Activated T-cell treated with anti-CD3 and anti-CD28 coated beads, Interleukin-2, amount 50 U/mL, for 72 hours (primary cell): ENCODE measurements around the gene NFIX. TPM values are rescaled to one million over a fixed set of nuclear protein-coding genes. Genes with fewer than 3 reads are reported as not detected.
A peak's percentile ranks its signal among the peaks of the same experiment; 100 is the strongest.

ENCODE experiments used
- ATAC-seq, 2 donors: fragments of 150-1000 bp; cut with Tn5 transposase; replicated peaks in 1 of 2; 2 replicates each; pipeline ENCODE4 v1.10.0; 2021; ENCODE audit warnings: moderate library complexity in 2 of 2, mild to moderate bottlenecking in 1 of 2
- DNase-seq, 2 donors: peaks; one replicate each; pipeline ENCODE4 v3.0.0; 2021 to 2022; ENCODE audit warnings: mixed read lengths in 1 of 2
- H3K27ac Mint-ChIP-seq: one replicate; pipeline ENCODE4 v1.8.0; 2022; ENCODE audit warnings: mild to moderate bottlenecking, moderate library complexity, mixed read lengths
- H3K27me3 Mint-ChIP-seq: one replicate; pipeline ENCODE4 v1.8.0; 2022; ENCODE audit warnings: low read depth, mixed read lengths
- H3K36me3 Mint-ChIP-seq, 2 donors: one replicate each; pipeline ENCODE4 v1.8.0; 2022; ENCODE audit warnings: mixed read lengths in 2 of 2, mild to moderate bottlenecking in 1 of 2; ENCODE audit not compliant: insufficient read depth in 2 of 2
- H3K4me1 Mint-ChIP-seq: one replicate; pipeline ENCODE4 v1.8.0; 2022; ENCODE audit warnings: low read depth, mixed read lengths
- H3K4me3 Mint-ChIP-seq, 2 donors: one replicate each; pipeline ENCODE4 v1.8.0; 2022; ENCODE audit warnings: mild to moderate bottlenecking in 2 of 2, mixed read lengths in 2 of 2, moderate library complexity in 2 of 2
- H3K9me3 Mint-ChIP-seq, 2 donors: one replicate each; pipeline ENCODE4 v1.8.0; 2022; ENCODE audit warnings: mixed read lengths in 2 of 2
- total RNA-seq, 2 donors: library from RNA; stranded (reverse); gene quantifications; one replicate each; pipeline ENCODE4 v1.2.3, GENCODE V29; 2022

The NFIX gene
- total RNA-seq, 2 donors from 2014 or later, result 2.2 to 2.8 TPM

GRCh38 chr19:13085666-13086065 lies 90.4 kb downstream of the NFIX start:
- Mint-ChIP-seq H3K27ac (no peak overlapping the region), H3K27me3 (no peaks in the 10 kb centered on the region), H3K9me3 (no peaks in the 10 kb centered on the region), H3K4me3 (no peak overlapping the region), H3K4me1 (no peaks in the 10 kb centered on the region), H3K36me3 (no peaks in the 10 kb centered on the region)
- DNase-seq (no peak), ATAC-seq (no peak)

DNA sequence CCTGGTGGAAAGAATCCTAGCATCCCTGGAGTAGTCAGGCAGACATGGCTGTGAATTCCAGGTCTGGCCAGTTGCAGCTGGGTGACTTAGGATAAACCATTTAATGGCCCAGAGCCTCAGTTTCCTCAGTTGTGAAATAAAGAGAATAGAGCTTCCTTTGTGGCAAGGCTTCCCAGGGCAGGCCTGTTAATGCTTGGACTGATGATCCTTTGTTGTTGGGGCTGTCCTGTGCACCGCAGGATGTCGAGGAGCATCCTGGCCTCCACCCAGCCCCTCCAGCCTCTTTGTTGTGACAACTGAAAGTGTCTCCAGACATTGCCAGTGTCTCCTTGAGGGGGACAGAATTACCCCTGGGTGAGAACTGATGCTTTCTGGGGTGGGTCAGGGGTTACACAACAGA lies 91.1 kb downstream of the NFIX start:
- H3K27ac Mint-ChIP-seq, result no peak overlapping the region
- H3K4me1 Mint-ChIP-seq, result no peaks in the 10 kb centered on the region
- no peaks in the 10 kb centered on the region for H3K36me3 Mint-ChIP-seq
- H3K27me3 Mint-ChIP-seq, result no peaks in the 10 kb centered on the region
- ATAC-seq (no peak), DNase-seq (no peak)
- H3K9me3 Mint-ChIP-seq, result no peaks in the 10 kb centered on the region
- H3K4me3 Mint-ChIP-seq, result no peak overlapping the region

DNA sequence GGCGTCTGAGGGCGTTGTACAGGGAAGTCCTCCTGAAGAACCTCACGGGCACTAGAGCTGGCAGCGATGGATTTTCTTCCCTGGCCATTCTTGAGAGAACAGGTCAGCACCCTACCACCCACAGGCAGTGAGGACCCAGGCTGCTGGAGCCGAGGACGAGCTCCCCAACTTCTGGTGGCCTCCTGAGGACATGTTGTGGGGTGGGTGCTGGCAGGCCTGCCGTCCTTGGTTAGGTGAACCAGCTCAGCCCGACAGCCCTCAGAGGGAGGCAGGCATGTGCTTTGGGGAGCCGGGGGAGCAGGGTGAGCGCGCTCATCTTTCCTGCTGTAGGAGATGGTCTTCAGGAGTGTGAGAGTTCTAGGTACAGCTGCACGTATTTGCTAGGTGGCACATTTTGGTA lies 92.0 kb downstream of the NFIX start:
- Mint-ChIP-seq H3K4me3 (no peak overlapping the region), H3K9me3 (no peaks in the 10 kb centered on the region), H3K36me3 (no peaks in the 10 kb centered on the region), H3K4me1 (no peaks in the 10 kb centered on the region), H3K27me3 (no peaks in the 10 kb centered on the region), H3K27ac (no peak overlapping the region)
- DNase-seq, result no peak
- ATAC-seq, result no peak

DNA sequence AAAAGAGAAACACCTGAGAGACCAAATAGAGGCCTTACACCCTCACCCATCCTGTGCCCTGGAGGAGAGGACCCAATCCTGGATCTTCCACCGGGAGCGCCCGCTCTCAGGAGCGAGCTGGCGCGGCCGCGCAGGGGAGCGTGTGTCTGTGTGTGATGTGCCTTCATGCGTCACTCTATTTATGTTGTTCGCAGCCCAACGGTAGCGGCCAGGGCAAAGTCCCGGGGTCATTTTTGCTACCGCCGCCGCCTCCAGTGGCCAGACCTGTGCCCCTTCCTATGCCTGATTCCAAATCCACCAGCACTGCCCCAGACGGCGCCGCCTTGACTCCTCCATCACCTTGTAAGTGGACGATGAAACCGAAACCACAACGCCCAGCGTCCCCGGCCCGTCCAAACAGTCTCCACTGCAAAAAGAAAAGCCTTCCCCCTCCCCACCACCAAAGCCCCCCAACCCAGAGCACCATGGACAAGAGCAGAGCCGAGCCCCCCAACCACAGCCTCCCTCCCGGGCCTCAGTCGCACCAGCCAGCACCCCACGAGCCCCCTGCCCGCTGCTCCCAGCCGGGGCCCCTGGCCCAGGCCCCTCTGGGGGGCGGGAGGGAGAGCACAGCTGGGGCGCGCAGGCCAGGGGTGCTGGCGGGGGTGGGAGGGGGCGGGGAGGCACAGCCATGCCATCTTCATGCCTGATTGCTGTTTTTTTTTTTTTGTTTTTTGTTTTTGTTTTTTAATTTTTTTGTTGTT lies 92.7 kb downstream of the NFIX start:
- Mint-ChIP-seq H3K36me3 (no peaks in the 10 kb centered on the region), H3K27ac (no peak overlapping the region), H3K4me1 (no peaks in the 10 kb centered on the region), H3K4me3 (no peak overlapping the region), H3K9me3 (no peaks in the 10 kb centered on the region), H3K27me3 (no peaks in the 10 kb centered on the region)
- DNase-seq (no peak), ATAC-seq (no peak)

DNA sequence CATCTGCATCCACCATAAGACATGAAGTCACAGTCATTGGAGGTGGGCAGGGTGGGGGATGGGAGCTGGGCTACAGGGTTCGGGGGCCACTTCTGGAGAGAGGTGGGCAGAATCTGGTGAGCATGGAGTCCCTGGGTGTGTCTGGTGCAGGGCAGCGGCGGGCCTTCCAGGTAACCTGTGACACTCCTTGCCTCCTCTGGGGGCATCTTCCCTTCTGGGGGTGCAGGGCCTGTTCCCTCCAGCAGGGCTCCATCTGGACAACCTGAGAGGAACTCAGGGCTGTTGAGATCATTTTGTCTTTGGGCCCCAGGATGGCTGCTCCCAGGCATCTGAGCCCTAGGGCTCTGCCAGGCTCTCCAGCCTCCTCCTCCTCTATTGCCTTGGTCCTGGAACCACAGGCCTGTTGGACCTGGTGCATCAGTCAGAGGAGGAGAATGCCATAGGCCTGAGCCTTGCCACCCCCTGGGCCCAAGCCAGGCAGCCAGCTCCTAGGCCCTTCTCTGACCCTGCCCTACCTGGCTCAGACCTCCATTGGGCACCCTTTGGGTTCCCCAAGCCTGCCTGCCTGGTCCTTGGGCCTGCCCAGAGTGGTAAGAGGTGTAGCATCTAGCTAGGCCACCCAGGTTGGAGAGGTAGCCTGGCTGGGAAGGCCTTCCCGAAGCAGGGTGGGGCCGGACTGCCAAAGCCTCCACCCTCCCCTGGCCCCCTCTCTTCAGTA lies 94.0 kb downstream of the NFIX start:
- no peak for DNase-seq

DNA sequence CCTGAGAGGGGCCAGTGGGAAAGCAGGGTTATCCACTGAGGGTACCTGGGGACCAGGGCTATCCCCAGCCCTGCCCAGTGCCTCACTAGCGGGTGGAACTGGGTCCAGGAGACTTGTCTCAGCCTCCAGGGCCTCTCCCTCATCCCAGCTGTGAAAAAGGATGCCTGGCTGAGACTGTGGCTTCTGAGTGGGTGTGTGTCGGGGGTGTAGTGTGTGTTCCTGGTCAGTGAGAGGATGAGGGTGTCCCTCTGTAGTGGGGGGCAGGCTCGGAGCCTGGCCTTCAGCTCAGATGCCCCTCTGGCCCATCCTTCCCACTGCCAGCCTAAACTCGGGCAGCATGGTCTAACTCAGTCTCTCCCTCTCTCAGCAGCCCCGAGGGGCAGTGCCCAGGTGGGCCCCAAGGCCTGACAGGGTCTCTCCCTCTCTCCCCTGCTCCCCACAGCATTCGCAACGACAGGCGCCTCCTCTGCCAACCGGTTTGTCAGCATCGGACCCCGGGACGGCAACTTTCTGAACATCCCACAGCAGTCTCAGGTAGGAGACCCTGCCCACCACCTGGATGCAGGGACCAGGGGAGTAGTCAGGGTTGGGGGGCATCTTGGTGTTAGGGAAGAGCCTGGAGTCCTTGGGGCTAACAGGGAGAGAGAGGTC lies 94.7 kb downstream of the NFIX start:
- ATAC-seq (no peak), DNase-seq (no peak)
- no peak overlapping the region for H3K4me3 Mint-ChIP-seq
- H3K27ac Mint-ChIP-seq, result no peak overlapping the region
- no peaks in the 10 kb centered on the region for H3K36me3 Mint-ChIP-seq
- H3K9me3 Mint-ChIP-seq, result no peaks in the 10 kb centered on the region
- H3K27me3 Mint-ChIP-seq, result peaks cover 12% of the 10 kb centered on the region
- H3K4me1 Mint-ChIP-seq, result peaks cover 12% of the 10 kb centered on the region

More for the DNA sequence above, 94.0 kb downstream of the NFIX start:
- no peaks in the 10 kb centered on the region for H3K9me3 Mint-ChIP-seq
- no peak overlapping the region for H3K27ac Mint-ChIP-seq
- H3K27me3 Mint-ChIP-seq, result peaks cover 5% of the 10 kb centered on the region
- peak in 1 of 2 donors; percentile 50 for ATAC-seq
- no peak overlapping the region for H3K4me3 Mint-ChIP-seq
- no peaks in the 10 kb centered on the region for H3K36me3 Mint-ChIP-seq
- peaks cover 6% of the 10 kb centered on the region for H3K4me1 Mint-ChIP-seq

- Mint-ChIP-seq H3K9me3 (no peaks in the 10 kb centered on the region), H3K36me3 (no peaks in the 10 kb centered on the region), H3K4me3 (no peak overlapping the region), H3K4me1 (peaks cover 12% of the 10 kb centered on the region), H3K27ac (no peak overlapping the region), H3K27me3 (peaks cover 12% of the 10 kb centered on the region)
- DNase-seq (no peak), ATAC-seq (no peak)
These were observed 95.4 kb downstream of the NFIX start for GRCh38 chr19:13090511-13091231.

DNA sequence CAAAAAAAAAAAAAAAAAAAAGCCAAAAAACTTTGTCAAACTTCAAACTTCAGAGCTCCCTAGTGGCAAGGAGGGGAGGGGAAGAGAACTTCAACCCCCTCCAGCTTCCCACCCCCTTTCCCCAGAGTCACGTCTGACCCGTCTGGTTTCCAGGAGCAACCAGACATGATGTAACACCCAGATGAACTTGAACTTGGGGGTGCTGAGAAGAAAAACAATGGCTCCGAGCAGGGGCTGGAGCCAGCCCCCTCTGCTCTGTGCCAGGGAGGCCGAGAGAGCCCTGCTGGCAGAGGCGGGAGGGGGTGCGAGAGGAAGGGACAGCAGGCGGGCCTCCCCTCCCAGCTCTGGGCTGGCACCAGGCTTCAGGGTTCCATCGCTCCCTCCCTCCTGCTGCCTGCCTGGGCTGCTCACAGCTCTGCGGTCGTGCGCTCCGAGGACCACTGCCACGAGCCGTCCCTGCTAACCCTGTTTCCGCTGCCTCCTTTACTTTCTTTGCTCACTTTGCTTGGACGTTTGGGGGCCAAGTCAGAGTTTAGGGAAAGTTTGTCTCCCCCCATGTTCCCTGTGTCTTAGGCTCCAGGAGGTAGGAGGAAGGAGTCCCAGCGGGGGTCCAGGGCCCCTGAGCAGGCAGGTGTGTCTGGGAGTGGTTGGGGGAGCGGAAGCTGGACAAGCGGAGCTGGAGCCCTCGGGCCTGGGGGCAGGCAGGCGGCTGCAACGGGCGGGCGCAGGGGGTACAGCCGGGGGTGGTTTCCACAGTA lies 96.3 kb downstream of the NFIX start:
- H3K27ac Mint-ChIP-seq, result no peak overlapping the region
- DNase-seq, result no peak
- H3K27me3 Mint-ChIP-seq, result peaks cover 20% of the 10 kb centered on the region
- no peaks in the 10 kb centered on the region for H3K36me3 Mint-ChIP-seq
- ATAC-seq, result no peak
- peaks cover 19% of the 10 kb centered on the region for H3K4me1 Mint-ChIP-seq
- no peak overlapping the region for H3K4me3 Mint-ChIP-seq
- H3K9me3 Mint-ChIP-seq, result no peaks in the 10 kb centered on the region

DNA sequence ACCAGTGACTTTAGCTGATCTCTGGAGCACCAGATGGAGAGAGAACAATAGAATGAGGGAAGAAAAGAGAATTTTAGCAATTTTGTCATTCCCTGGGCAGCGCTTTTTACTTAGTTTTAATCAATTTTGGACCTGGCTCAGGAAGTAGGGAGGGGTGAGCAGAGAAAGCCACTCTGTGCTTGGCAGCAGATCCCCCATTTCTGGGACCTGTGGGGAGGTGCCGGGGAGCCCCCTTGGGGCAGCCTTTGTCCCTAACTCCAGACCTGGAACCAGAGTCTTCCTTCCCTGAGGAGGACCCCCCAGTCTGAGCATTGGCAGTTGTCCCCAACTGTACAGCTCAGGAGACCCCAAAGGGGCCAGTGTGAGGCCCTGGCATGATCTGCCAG lies 96.9 kb downstream of the NFIX start:
- H3K27me3 Mint-ChIP-seq, result peaks cover 24% of the 10 kb centered on the region
- H3K4me1 Mint-ChIP-seq, result peaks cover 23% of the 10 kb centered on the region
- H3K27ac Mint-ChIP-seq, result no peak overlapping the region
- ATAC-seq (no peak), DNase-seq (no peak)
- H3K36me3 Mint-ChIP-seq, result no peaks in the 10 kb centered on the region
- no peak overlapping the region for H3K4me3 Mint-ChIP-seq
- H3K9me3 Mint-ChIP-seq, result no peaks in the 10 kb centered on the region

DNA sequence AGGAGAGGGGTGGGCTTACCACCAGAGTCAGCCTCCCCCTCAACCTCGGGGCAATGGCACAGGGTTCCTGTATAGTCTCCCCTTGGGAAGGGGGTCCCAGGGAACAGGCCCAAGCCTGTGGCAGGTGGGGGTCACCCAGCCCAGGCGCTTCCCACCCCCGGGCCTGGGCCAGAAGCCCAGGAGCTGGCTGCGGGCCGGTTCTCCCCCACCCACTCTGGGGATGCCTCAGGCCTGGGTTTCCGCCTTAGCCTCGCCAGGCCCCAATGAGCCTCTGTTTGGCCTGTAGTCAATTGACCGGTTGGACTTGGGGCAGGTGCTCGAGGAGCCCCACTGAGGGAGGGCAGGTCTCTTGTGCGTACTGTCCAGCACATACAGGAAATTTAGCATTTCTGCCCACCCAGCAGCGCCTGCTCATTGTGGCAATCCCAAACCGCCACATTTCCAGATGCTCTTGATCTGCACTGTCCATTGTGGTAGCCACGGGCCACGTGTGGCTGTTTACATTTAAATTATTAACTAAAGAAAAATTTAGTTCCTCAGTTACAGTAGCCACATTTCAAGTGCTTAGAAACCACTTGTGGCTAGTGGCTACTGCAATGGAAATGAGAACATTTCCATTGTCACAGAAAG lies 97.4 kb downstream of the NFIX start:
- H3K9me3 Mint-ChIP-seq, result no peaks in the 10 kb centered on the region
- DNase-seq, result no peak
- H3K4me1 Mint-ChIP-seq, result peaks cover 25% of the 10 kb centered on the region
- H3K27me3 Mint-ChIP-seq, result peaks cover 27% of the 10 kb centered on the region
- H3K36me3 Mint-ChIP-seq, result no peaks in the 10 kb centered on the region
- H3K27ac Mint-ChIP-seq, result no peak overlapping the region
- H3K4me3 Mint-ChIP-seq, result no peak overlapping the region
- no peak for ATAC-seq

DNA sequence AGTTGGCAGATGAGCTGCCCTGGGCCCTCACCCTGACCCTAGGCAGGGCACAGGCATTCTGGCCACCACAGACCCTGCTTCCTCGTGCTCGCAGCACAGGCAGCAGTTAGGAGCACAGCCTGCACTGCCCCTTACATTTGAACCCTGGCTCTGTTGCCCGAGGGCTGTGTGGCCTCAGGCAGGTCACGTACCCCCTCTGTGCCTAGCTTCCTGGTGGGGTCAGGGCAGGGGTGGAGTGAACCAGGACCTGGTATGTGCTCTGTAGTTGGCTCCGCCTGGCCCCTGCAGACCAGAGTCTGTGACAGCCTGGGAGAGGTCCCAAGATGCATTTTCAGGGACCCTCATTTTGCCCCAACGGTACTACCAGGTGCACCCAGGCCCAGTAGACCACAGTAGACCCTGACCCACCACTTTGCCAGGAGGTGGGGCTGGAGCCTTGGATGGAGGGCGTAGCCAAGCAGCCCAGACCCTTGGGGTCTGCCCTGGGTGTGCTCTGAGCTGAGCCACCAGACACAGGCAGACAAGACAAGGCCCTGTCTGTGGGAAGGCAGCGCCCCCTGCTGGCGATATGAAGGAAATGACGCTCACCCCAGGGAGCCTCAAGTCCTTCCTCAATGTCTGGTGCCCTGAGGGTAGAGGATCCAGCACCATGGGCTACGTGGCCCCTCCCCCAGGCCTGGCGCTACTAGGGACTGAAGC lies 98.3 kb downstream of the NFIX start:
- Mint-ChIP-seq H3K4me1 (peaks cover 33% of the 10 kb centered on the region), H3K9me3 (no peaks in the 10 kb centered on the region), H3K27ac (no peak overlapping the region), H3K4me3 (no peak overlapping the region), H3K27me3 (peaks cover 35% of the 10 kb centered on the region), H3K36me3 (no peaks in the 10 kb centered on the region)
- ATAC-seq, result peak; percentile 78 to 82
- peak; percentile 78 to 86 for DNase-seq

- ATAC-seq (no peak), DNase-seq (no peak)
- Mint-ChIP-seq H3K4me1 (peaks cover 37% of the 10 kb centered on the region), H3K36me3 (no peaks in the 10 kb centered on the region), H3K27me3 (peaks cover 39% of the 10 kb centered on the region), H3K27ac (no peak overlapping the region), H3K9me3 (no peaks in the 10 kb centered on the region), H3K4me3 (no peak overlapping the region)
These were observed 98.8 kb downstream of the NFIX start for GRCh38 chr19:13094106-13094504.
